CD4-positive, alpha-beta T cell treated with Interleukin-17A for 4 hours (primary cell): ENCODE data around the gene ITK.
"Not testable (repeated sequence)": the region's sequence is repeated elsewhere in the genome, so short reads cannot be mapped to it uniquely, and the experiment has no call there.

Experiments
- DNase-seq: peaks from one replicate; pipeline ENCODE4 v3.0.0-alpha.2; 2020; ENCODE audit warnings: mixed read lengths

Gene ITK

GRCh38 chr5:157168286-157168685 is 12.4 kb upstream of the ITK start:
- DNase-seq, result no peak

GRCh38 chr5:157172403-157172802 is 8.2 kb upstream of the ITK start:
- peak; percentile 72 for DNase-seq

GRCh38 chr5:157175071-157175612 is 5.5 kb upstream of the ITK start:
- no peak for DNase-seq

GRCh38 chr5:157177953-157178352 is 2.7 kb upstream of the ITK start:
- DNase-seq, result no peak

- no peak for DNase-seq
These were observed 1.7 kb upstream of the ITK start for GRCh38 chr5:157178966-157179365.

GRCh38 chr5:157182143-157182757 is 1.6 kb downstream of the ITK start:
- DNase-seq, result no peak

- DNase-seq, result no peak
These were observed 3.6 kb downstream of the ITK start for GRCh38 chr5:157184117-157184670.

- DNase-seq, result peak; percentile 42
These were observed 4.5 kb downstream of the ITK start for GRCh38 chr5:157185122-157185521.

GRCh38 chr5:157186309-157187045 is 5.8 kb downstream of the ITK start:
- DNase-seq, result no peak

- DNase-seq, result no peak
These were observed 6.6 kb downstream of the ITK start for GRCh38 chr5:157187046-157187754.

- DNase-seq, result peak; percentile 45
These were observed 7.6 kb downstream of the ITK start for GRCh38 chr5:157188270-157188669.

GRCh38 chr5:157189223-157189622 is 8.6 kb downstream of the ITK start:
- peak; percentile 48 for DNase-seq

GRCh38 chr5:157193699-157194424 is 13.2 kb downstream of the ITK start:
- DNase-seq, result peak; percentile 62

GRCh38 chr5:157196045-157196444 is 15.4 kb downstream of the ITK start:
- DNase-seq, result no peak

- DNase-seq, result peak; percentile 63
These were observed 16.4 kb downstream of the ITK start for GRCh38 chr5:157197086-157197485.

GRCh38 chr5:157198277-157198986 is 17.8 kb downstream of the ITK start:
- peak; percentile 77 for DNase-seq

- no peak for DNase-seq
These were observed 21.2 kb downstream of the ITK start for GRCh38 chr5:157201857-157202256.

GRCh38 chr5:157203417-157203816 is 22.8 kb downstream of the ITK start:
- peak; percentile 54 for DNase-seq

GRCh38 chr5:157204765-157205164 is 24.1 kb downstream of the ITK start:
- peak; percentile 46 for DNase-seq

- DNase-seq, result no peak
These were observed 25.1 kb downstream of the ITK start for GRCh38 chr5:157205708-157206107.

- not testable (repeated sequence) for DNase-seq
These were observed 30.0 kb downstream of the ITK start for GRCh38 chr5:157210652-157211051.

- DNase-seq, result no peak
These were observed 31.7 kb downstream of the ITK start for GRCh38 chr5:157212307-157212706.
